Skeletal muscle satellite cell (primary cell): ENCODE measurements around the gene URB1.

ENCODE experiments used
- H3K27me3 ChIP-seq: 2 replicates; pipeline ENCODE4 v1.7.0; 2013; ENCODE audit warnings: low read length; ENCODE audit not compliant: control insufficient read depth, insufficient read depth
- H3K36me3 ChIP-seq: 2 replicates; pipeline ENCODE4 v1.7.0; 2013; ENCODE audit warnings: mild to moderate bottlenecking, control low read depth, low read length; ENCODE audit not compliant: insufficient read depth
- H3K4me1 ChIP-seq: 2 replicates; pipeline ENCODE4 v1.7.0; 2013; ENCODE audit warnings: low read length; ENCODE audit not compliant: control insufficient read depth, insufficient read depth
- H3K4me2 ChIP-seq: 2 replicates; pipeline ENCODE4 v1.7.0; 2013; ENCODE audit warnings: mild to moderate bottlenecking, low read length
- H3K4me3 ChIP-seq: 2 replicates; pipeline ENCODE4 v1.7.0; 2013; ENCODE audit warnings: low read length
- H3K9ac ChIP-seq: 2 replicates; pipeline ENCODE4 v1.7.0; 2013; ENCODE audit warnings: mild to moderate bottlenecking, low read depth, low read length, moderate library complexity
- H3K9me3 ChIP-seq: replicated peaks from 2 replicates; pipeline ENCODE4 v1.7.0; 2013; ENCODE audit warnings: mild to moderate bottlenecking, control low read depth, low read length

The URB1 gene

DNA sequence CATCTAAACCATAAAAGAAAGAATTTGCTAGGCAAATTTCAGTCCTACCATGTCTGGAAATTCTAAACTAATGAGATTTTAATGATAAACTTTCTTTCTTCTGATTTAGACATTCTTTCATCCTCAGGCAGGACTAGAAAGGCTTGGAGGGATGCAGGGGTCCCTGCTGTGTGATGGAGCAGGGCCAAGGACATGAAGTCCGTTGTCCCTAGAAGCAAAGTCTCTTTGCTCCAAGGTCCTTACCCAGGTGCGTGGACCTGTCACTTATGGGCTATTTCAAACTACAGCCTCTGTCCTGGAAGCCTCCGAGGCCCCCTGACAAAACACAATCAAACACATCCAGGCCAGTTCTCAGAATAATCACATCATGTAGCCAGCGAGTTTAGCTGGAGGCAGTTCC lies 26.6 kb downstream of the URB1 start:
- H3K4me1 ChIP-seq = peaks cover 6% of the 10 kb centered on the region
- no peak overlapping the region for H3K4me2 ChIP-seq
- no peaks in the 10 kb centered on the region for H3K9me3 ChIP-seq
- no peak overlapping the region for H3K9ac ChIP-seq
- peaks cover 86% of the 10 kb centered on the region for H3K36me3 ChIP-seq
- no peaks in the 10 kb centered on the region for H3K27me3 ChIP-seq
- no peak overlapping the region for H3K4me3 ChIP-seq

DNA sequence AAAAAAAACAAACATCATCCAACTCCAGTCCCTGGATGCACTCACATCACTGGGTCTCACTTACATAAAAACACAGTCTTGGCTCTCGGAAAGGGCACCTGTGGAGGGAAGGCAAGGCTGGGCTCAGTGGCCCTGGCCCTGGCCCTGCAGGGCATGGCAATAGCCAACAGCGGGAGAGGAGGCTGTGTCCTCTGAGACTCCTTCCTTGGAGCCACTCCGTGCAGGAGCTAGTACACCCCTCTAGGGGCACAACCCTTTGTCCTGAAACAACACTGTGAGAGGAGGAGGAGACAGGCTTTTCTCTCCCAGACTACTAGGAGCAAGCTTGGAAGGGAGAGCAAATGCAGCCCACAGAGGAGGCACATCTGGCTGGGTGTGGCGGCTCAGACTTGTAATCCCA lies 28.0 kb downstream of the URB1 start:
- H3K4me1 ChIP-seq = no peaks in the 10 kb centered on the region
- H3K4me3 ChIP-seq = no peak overlapping the region
- peaks cover 87% of the 10 kb centered on the region for H3K36me3 ChIP-seq
- no peak overlapping the region for H3K9ac ChIP-seq
- no peak overlapping the region for H3K4me2 ChIP-seq
- H3K27me3 ChIP-seq = no peaks in the 10 kb centered on the region
- H3K9me3 ChIP-seq = no peaks in the 10 kb centered on the region

- H3K4me3 ChIP-seq = no peak overlapping the region
- peaks cover 87% of the 10 kb centered on the region for H3K36me3 ChIP-seq
- no peak overlapping the region for H3K4me2 ChIP-seq
- H3K4me1 ChIP-seq = peaks cover 3% of the 10 kb centered on the region
- H3K27me3 ChIP-seq = no peaks in the 10 kb centered on the region
- H3K9ac ChIP-seq = no peak overlapping the region
- H3K9me3 ChIP-seq = no peaks in the 10 kb centered on the region
Observed at GRCh38 chr21:32364387-32364786, 28.4 kb downstream of the URB1 start.

DNA sequence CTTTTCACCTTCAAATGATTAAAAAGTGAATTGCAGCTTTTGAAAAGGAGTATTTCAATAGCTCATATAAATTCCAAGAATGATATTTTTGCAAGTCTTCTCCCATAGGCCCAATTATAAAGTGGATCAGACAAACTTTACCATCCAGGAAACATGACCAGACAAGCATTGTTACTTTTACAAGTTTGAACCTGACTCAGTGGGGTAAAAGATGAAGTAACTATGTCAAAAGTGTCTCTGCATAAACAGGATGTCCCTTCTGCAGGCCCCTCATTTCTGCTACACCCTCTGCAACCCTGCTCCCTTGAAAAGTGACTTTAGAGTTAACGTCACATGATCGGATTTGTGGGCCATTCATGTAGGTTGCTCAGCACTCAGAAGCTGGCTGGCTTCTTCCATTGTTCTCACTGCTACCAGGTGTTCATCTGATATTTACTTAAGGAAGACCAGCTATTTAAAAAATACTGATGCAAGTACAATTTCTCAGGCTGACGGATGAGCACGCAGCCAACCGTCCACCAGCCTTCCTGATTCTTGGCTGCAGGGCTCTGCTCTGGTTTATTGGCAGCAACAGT lies 32.3 kb downstream of the URB1 start:
- Histone ChIP-seq H3K36me3 (peaks cover 88% of the 10 kb centered on the region), H3K9ac (no peak overlapping the region), H3K4me2 (no peak overlapping the region), H3K4me1 (peaks cover 4% of the 10 kb centered on the region), H3K9me3 (no peaks in the 10 kb centered on the region), H3K27me3 (no peaks in the 10 kb centered on the region), H3K4me3 (no peak overlapping the region)

DNA sequence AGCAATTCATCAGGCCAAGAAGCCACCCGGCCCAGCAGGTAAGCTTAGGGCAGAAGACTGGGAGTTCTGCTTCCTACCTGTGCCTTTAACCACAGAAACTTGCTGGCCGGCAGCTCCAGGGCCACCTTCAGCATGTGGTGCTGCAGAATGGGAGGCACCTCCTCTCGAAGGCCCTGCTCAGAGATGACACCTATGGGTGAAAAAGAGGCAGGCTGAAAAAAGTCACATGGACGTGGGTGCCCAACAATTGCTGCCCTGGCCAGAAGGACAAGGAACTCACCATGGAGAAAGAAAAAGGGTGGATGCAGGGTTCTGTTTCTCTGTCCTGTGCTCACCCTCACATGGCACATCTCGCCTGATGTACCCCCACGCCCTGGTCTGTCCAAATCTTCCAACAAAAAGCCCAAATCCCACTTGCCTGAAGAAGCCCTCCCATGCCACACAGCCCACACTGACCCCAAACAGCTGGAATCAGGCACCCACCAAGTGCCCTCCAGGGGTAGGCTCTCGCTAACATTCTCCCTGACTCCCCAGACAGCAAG lies 33.0 kb downstream of the URB1 start:
- Histone ChIP-seq H3K4me3 (no peak overlapping the region), H3K9ac (no peak overlapping the region), H3K27me3 (no peaks in the 10 kb centered on the region), H3K4me2 (no peak overlapping the region), H3K9me3 (no peaks in the 10 kb centered on the region), H3K36me3 (peaks cover 90% of the 10 kb centered on the region), H3K4me1 (peaks cover 4% of the 10 kb centered on the region)

DNA sequence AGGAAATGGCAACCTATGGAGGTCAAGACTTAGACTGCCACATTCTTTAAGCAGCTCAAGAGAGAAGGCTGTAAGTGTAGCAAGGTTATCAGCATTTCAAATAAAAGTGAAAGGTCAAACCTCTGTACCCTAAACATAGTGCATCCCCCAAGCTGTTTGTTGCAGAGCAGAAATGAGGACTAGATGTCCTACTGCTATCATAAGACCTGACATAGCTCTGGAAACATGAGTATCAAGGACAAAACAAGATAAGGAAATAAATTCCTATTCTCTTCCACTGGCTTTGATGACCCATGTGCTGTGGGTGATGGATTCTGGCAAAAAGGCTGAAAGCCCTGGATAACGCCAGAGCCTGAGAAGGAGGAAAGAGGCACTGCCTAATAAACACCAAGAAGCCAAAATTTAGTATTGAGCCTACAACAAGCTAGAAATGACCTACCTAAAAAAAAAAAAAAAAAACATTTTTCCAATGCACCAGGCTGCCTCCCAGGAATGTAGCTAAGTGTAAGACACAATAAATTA lies 35.9 kb downstream of the URB1 start:
- H3K9me3 ChIP-seq = no peaks in the 10 kb centered on the region
- no peaks in the 10 kb centered on the region for H3K27me3 ChIP-seq
- no peak overlapping the region for H3K9ac ChIP-seq
- H3K36me3 ChIP-seq = peaks cover 92% of the 10 kb centered on the region
- H3K4me1 ChIP-seq = peaks cover 4% of the 10 kb centered on the region
- no peak overlapping the region for H3K4me3 ChIP-seq
- no peak overlapping the region for H3K4me2 ChIP-seq

GRCh38 chr21:32353002-32353711 lies 39.7 kb downstream of the URB1 start:
- Histone ChIP-seq H3K4me3 (no peak overlapping the region), H3K36me3 (peaks cover 91% of the 10 kb centered on the region), H3K4me1 (no peaks in the 10 kb centered on the region), H3K27me3 (no peaks in the 10 kb centered on the region), H3K4me2 (no peak overlapping the region), H3K9ac (no peak overlapping the region), H3K9me3 (no peaks in the 10 kb centered on the region)

- Histone ChIP-seq H3K4me1 (no peaks in the 10 kb centered on the region), H3K9ac (no peak overlapping the region), H3K27me3 (no peaks in the 10 kb centered on the region), H3K9me3 (no peaks in the 10 kb centered on the region), H3K4me3 (no peak overlapping the region), H3K4me2 (no peak overlapping the region), H3K36me3 (peaks cover 94% of the 10 kb centered on the region)
Observed at GRCh38 chr21:32352526-32352925, 40.3 kb downstream of the URB1 start.

GRCh38 chr21:32351428-32351827 lies 41.4 kb downstream of the URB1 start:
- peaks cover 96% of the 10 kb centered on the region for H3K36me3 ChIP-seq

DNA sequence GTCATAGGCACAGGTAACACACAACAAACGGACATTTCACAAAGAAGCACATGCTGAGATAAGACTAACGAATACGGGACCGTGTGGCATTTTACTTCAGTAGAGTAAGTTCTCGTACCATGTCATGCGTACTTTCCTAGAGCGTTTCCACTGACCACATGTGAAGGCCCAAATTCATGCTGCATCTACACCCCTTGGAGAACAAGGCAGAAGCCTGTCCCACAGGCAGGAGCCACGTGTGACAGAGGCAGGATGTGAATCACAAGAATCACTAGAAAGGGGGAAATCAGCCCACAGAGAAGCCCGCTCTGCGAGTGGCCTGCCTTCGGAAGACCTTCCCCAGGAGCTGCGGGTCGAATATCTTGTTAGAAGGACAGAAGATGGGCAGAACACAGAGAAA lies 41.8 kb downstream of the URB1 start:
- Histone ChIP-seq H3K4me2 (no peak overlapping the region), H3K4me1 (no peaks in the 10 kb centered on the region), H3K9ac (no peak overlapping the region), H3K4me3 (no peak overlapping the region), H3K27me3 (no peaks in the 10 kb centered on the region), H3K36me3 (peaks cover 96% of the 10 kb centered on the region), H3K9me3 (no peaks in the 10 kb centered on the region)

More at GRCh38 chr21:32351428-32351827, 41.4 kb downstream of the URB1 start:
- no peak overlapping the region for H3K4me3 ChIP-seq
- H3K4me1 ChIP-seq = no peaks in the 10 kb centered on the region
- no peaks in the 10 kb centered on the region for H3K9me3 ChIP-seq
- H3K4me2 ChIP-seq = no peak overlapping the region
- H3K9ac ChIP-seq = no peak overlapping the region
- no peaks in the 10 kb centered on the region for H3K27me3 ChIP-seq

- Histone ChIP-seq H3K4me1 (no peaks in the 10 kb centered on the region), H3K27me3 (no peaks in the 10 kb centered on the region), H3K9me3 (no peaks in the 10 kb centered on the region), H3K4me2 (no peak overlapping the region), H3K36me3 (peaks cover 96% of the 10 kb centered on the region), H3K9ac (no peak overlapping the region), H3K4me3 (no peak overlapping the region)
Observed at GRCh38 chr21:32350211-32350980, 42.4 kb downstream of the URB1 start.
